H9 (cell line): ENCODE data around the gene CFAP100. TPM values are rescaled to one million over a fixed set of nuclear protein-coding genes. Genes with fewer than 3 reads are reported as not detected.

Source experiments
- DNase-seq: peaks from one replicate; pipeline ENCODE4 v3.0.0-alpha.2; 2017
- H2AFZ ChIP-seq: one replicate; pipeline ENCODE4 v1.6.1; 2013; ENCODE audit warnings: mild to moderate bottlenecking, low read length, control low read depth, moderate library complexity
- H2AK5ac ChIP-seq: 2 replicates; pipeline ENCODE4 v1.6.1; 2013; ENCODE audit warnings: low read length, control low read depth, mixed read lengths; ENCODE audit not compliant: insufficient read length
- H2BK120ac ChIP-seq: one replicate; pipeline ENCODE4 v1.6.1; 2013; ENCODE audit warnings: low read depth, mild to moderate bottlenecking, low read length, control low read depth, inconsistent platforms; ENCODE audit not compliant: poor library complexity, severe bottlenecking
- H2BK12ac ChIP-seq: 2 replicates; pipeline ENCODE4 v1.6.1; 2013; ENCODE audit warnings: low read length, control low read depth, mixed read lengths, low read depth; ENCODE audit not compliant: insufficient read length
- H2BK15ac ChIP-seq: 2 replicates; pipeline ENCODE4 v1.6.1; 2013; ENCODE audit warnings: low read depth, low read length, control low read depth
- H2BK20ac ChIP-seq: one replicate; pipeline ENCODE4 v1.6.1; 2013; ENCODE audit warnings: low read depth, mild to moderate bottlenecking, low read length, control low read depth, inconsistent platforms; ENCODE audit not compliant: poor library complexity, severe bottlenecking
- H2BK5ac ChIP-seq: 2 replicates; pipeline ENCODE4 v1.6.1; 2013; ENCODE audit warnings: low read length, control low read depth, mixed read lengths; ENCODE audit not compliant: insufficient read length
- H3K14ac ChIP-seq: 2 replicates; pipeline ENCODE4 v1.6.1; 2013; ENCODE audit warnings: low read length, control low read depth; ENCODE audit not compliant: insufficient read depth
- H3K18ac ChIP-seq: 2 replicates; pipeline ENCODE4 v1.6.1; 2013; ENCODE audit warnings: low read depth, mild to moderate bottlenecking, mixed read lengths, low read length, control low read depth; ENCODE audit not compliant: insufficient read length
- H3K23ac ChIP-seq: 2 replicates; pipeline ENCODE4 v1.6.1; 2013; ENCODE audit warnings: low read length, control low read depth, mixed read lengths, low read depth; ENCODE audit not compliant: insufficient read length
- H3K23me2 ChIP-seq: 2 replicates; pipeline ENCODE4 v1.6.1; 2013; ENCODE audit warnings: low read depth, mild to moderate bottlenecking, mixed read lengths, low read length, control low read depth; ENCODE audit not compliant: insufficient read length, poor library complexity, severe bottlenecking
- H3K27ac ChIP-seq: 2 replicates; pipeline ENCODE4 v1.5.1; 2013; ENCODE audit warnings: low read length, control low read depth, mixed read lengths, low read depth; ENCODE audit not compliant: insufficient read length
- H3K27me3 ChIP-seq: 2 replicates; pipeline ENCODE4 v1.6.1; 2013; ENCODE audit warnings: low read length, control low read depth, inconsistent platforms; ENCODE audit not compliant: insufficient read depth
- H3K4ac ChIP-seq: 2 replicates; pipeline ENCODE4 v1.6.1; 2013; ENCODE audit warnings: low read depth, mild to moderate bottlenecking, control low read depth, inconsistent platforms, low read length, moderate library complexity
- H3K4me1 ChIP-seq: 2 replicates; pipeline ENCODE4 v1.6.1; 2013; ENCODE audit warnings: low read length, control low read depth, inconsistent platforms; ENCODE audit not compliant: insufficient read depth
- H3K4me2 ChIP-seq: 2 replicates; pipeline ENCODE4 v1.6.1; 2013; ENCODE audit warnings: low read length, control low read depth, mixed read lengths; ENCODE audit not compliant: insufficient read length, insufficient read depth
- H3K56ac ChIP-seq: 2 replicates; pipeline ENCODE4 v1.6.1; 2013; ENCODE audit warnings: low read depth, mild to moderate bottlenecking, mixed read lengths, low read length, control low read depth; ENCODE audit not compliant: insufficient read length
- H3K79me1 ChIP-seq: 2 replicates; pipeline ENCODE4 v1.6.1; 2013; ENCODE audit warnings: low read depth, mild to moderate bottlenecking, moderate library complexity, low read length, control low read depth, inconsistent platforms; ENCODE audit not compliant: insufficient read depth, poor library complexity, severe bottlenecking
- H3K79me2 ChIP-seq: 2 replicates; pipeline ENCODE4 v1.6.1; 2013; ENCODE audit warnings: low read length, control low read depth, inconsistent platforms; ENCODE audit not compliant: insufficient read depth
- H3K9ac ChIP-seq: 2 replicates; pipeline ENCODE4 v1.6.1; 2013; ENCODE audit warnings: low read length, control low read depth, mixed read lengths; ENCODE audit not compliant: insufficient read length; ENCODE audit errors: extremely low read depth
- H3K9me3 ChIP-seq: one replicate; pipeline ENCODE4 v1.6.1; 2013; ENCODE audit warnings: low read depth, low read length, inconsistent platforms; ENCODE audit not compliant: control insufficient read depth
- H3T11ph ChIP-seq: one replicate; pipeline ENCODE4 v1.6.1; 2013; ENCODE audit warnings: mild to moderate bottlenecking, low read length, control low read depth, inconsistent platforms
- H4K20me1 ChIP-seq: one replicate; pipeline ENCODE4 v1.6.1; 2013; ENCODE audit not compliant: control insufficient read depth, insufficient read length, insufficient read depth
- H4K5ac ChIP-seq: 2 replicates; pipeline ENCODE4 v1.6.1; 2013; ENCODE audit warnings: low read depth, mild to moderate bottlenecking, mixed read lengths, low read length, control low read depth; ENCODE audit not compliant: insufficient read length
- H4K8ac ChIP-seq: replicated peaks from 2 replicates; pipeline ENCODE4 v1.6.1; 2013; ENCODE audit warnings: low read length, control low read depth, mixed read lengths, low read depth; ENCODE audit not compliant: insufficient read length
- H4K91ac ChIP-seq: 2 replicates; pipeline ENCODE4 v1.6.1; 2013; ENCODE audit warnings: low read depth, mild to moderate bottlenecking, moderate library complexity, mixed read lengths, low read length, control low read depth; ENCODE audit not compliant: insufficient read length
- H3K27ac Mint-ChIP-seq, 3 experiments: 2 replicates in 2 of 3; 3 replicates in 1 of 3; pipeline ENCODE4 v1.8.0; 2020 to 2021; ENCODE audit warnings: mixed read lengths in 3 of 3, mild to moderate bottlenecking in 1 of 3, moderate library complexity in 1 of 3
- H3K27me3 Mint-ChIP-seq: 2 replicates; pipeline ENCODE4 v1.8.0; 2021; ENCODE audit warnings: low read depth, mild to moderate bottlenecking, moderate library complexity, mixed read lengths
- H3K36me3 Mint-ChIP-seq, 3 experiments: 2 replicates in 2 of 3; 3 replicates in 1 of 3; pipeline ENCODE4 v1.8.0; 2020 to 2021; ENCODE audit warnings: low read depth in 3 of 3, mixed read lengths in 3 of 3; ENCODE audit not compliant: insufficient read depth in 1 of 3
- H3K4me1 Mint-ChIP-seq, 2 experiments: 2 replicates each; pipeline ENCODE4 v1.8.0; 2020; ENCODE audit warnings: mixed read lengths in 2 of 2
- H3K4me3 Mint-ChIP-seq, 2 experiments: 2 replicates in 1 of 2; 3 replicates in 1 of 2; pipeline ENCODE4 v1.8.0; 2020 to 2021; ENCODE audit warnings: mild to moderate bottlenecking in 2 of 2, mixed read lengths in 2 of 2, moderate library complexity in 1 of 2
- H3K9me3 Mint-ChIP-seq, 2 experiments: 2 replicates in 1 of 2; 3 replicates in 1 of 2; pipeline ENCODE4 v1.8.0; 2020; ENCODE audit warnings: mild to moderate bottlenecking in 2 of 2, mixed read lengths in 2 of 2, moderate library complexity in 1 of 2
- CTCF ChIP-seq: fragments of 200-600 bp; sonication (generic); conservative IDR thresholded peaks from 3 replicates; pipeline ENCODE4 v1.8.0; 2021; ENCODE audit warnings: antibody characterized with exemption, mild to moderate bottlenecking
- WGBS: extraction: QIAGEN DNeasy Blood & Tissue Kit; methylation state at CpG from one replicate; pipeline ENCODE4 v1.1.7; 2013; ENCODE audit warnings: missing lambda C conversion rate, low lambda C conversion rate, mixed read lengths; ENCODE audit not compliant: insufficient read length; ENCODE audit errors: extremely low coverage; 5-methylcytosine and 5-hydroxymethylcytosine counted together
- total RNA-seq: library from RNA; stranded (reverse); gene quantifications from 2 replicates; pipeline ENCODE4 v1.2.1, GENCODE V29; 2021

The CFAP100 gene
- total RNA-seq, 1 experiment from 2014 or later = 0.44 TPM

DNA sequence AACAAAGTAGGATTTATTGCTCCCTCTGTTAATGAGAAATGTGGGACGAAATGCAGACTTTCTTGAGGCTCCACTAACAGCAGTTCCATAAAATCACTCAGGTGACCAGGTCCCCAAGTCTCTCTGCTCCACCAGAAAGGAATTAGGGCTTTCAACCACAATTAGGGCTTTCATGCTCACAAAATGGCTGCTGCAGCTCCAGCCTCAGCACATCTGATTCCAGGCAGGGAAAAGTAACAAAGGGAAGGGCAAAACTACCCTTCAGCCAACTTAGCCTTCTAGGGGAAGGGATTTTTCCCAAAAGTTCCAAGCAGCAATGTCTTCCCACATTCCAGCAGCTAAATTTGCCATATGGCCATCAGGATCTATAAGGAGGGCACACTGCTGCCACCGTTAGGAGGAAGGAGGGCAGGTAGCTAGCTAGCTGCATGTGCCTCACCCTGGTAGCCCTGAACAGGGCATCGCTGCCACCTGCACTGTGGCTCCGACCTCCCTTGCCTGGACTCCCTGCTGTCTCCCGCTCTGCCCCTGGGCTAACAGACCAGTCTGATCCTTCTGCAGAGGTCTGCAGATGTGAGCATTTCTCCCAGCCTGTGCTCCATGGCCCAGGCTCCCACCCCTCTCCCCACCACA, 12.8 kb downstream of the CFAP100 start:
- no peak for TF ChIP-seq CTCF

More for the DNA sequence above, 12.8 kb downstream of the CFAP100 start:
- Histone ChIP-seq H3K79me1 (no peaks in the 10 kb centered on the region), H3K27ac (no peak overlapping the region), H2BK120ac (no peak overlapping the region), H2BK5ac (no peak overlapping the region), H2BK15ac (no peak overlapping the region), H4K20me1 (no peaks in the 10 kb centered on the region), H3K18ac (no peak overlapping the region), H3K9ac (no peak overlapping the region), H3K23me2 (no peaks in the 10 kb centered on the region), H3K79me2 (no peaks in the 10 kb centered on the region), H3K23ac (no peak overlapping the region), H3K4me2 (no peak overlapping the region), H3K4ac (no peak overlapping the region), H4K91ac (no peak overlapping the region), H2AFZ (no peak overlapping the region), H3K9me3 (no peaks in the 10 kb centered on the region), H3K14ac (no peak overlapping the region), H3K27me3 (no peaks in the 10 kb centered on the region; the same call in 1 of the 2 replicates), H2BK12ac (no peak overlapping the region), H4K8ac (no peak overlapping the region), H2BK20ac (no peak overlapping the region), H3K4me1 (no peaks in the 10 kb centered on the region; the same call in 1 of the 2 replicates), H3K56ac (no peak overlapping the region), H3T11ph (no peak overlapping the region), H2AK5ac (no peak overlapping the region), H4K5ac (no peak overlapping the region)
- DNase-seq = no peak
- no peak overlapping the region for H3K27ac Mint-ChIP-seq
- H3K4me1 Mint-ChIP-seq = peaks cover 19 to 22% of the 10 kb centered on the region in 2 experiments
- peaks cover 8% of the 10 kb centered on the region for H3K27me3 Mint-ChIP-seq
- H3K4me3 Mint-ChIP-seq = no peak overlapping the region
- peaks cover 0 to 5% (median 0%) of the 10 kb centered on the region in 3 experiments; a peak in 1 of 7 replicates for H3K36me3 Mint-ChIP-seq
- WGBS = no CpG with 5 or more reads among the region's 5 CpGs
- no peaks in the 10 kb centered on the region for H3K9me3 Mint-ChIP-seq
